Endothelial cell of umbilical vein (primary cell): ENCODE data around the gene ABAT. TPM values are rescaled to one million over a fixed set of nuclear protein-coding genes. Genes with fewer than 3 reads are reported as not detected.

ENCODE experiments used
- BruUV-seq: library from RNA; stranded (reverse); fragments of 400-500 nt; replicated peaks from 2 replicates; lab custom pipeline; 2021; lab: Mats Ljungman, UMichigan
- CTCF ChIA-PET: fragments of 300-600, 350-600 bp; sonication (Branson Sonifier 250); formaldehyde crosslinking; loops from one replicate; lab custom pipeline; 2021; ENCODE audit warnings: antibody characterized with exemption, inconsistent platforms; lab: Charles Lee
- POLR2A ChIA-PET: fragments of 300-600, 350-600 bp; sonication (Branson Sonifier 250); formaldehyde crosslinking; loops from one replicate; lab custom pipeline; 2021; ENCODE audit warnings: antibody characterized with exemption, inconsistent platforms; lab: Charles Lee
- DNase-seq: peaks from one replicate; pipeline ENCODE4 v3.0.0-alpha.2; 2011; ENCODE audit warnings: low read depth, low spot score
- FAIRE-seq: peaks from 2 replicates; lab custom pipeline; 2011; peaks lifted over from hg19 to GRCh38; lab: Jason Lieb, UNC
- H2AFZ ChIP-seq: 2 replicates; pipeline ENCODE4 v1.6.0; 2012; ENCODE audit warnings: low read depth, low read length, control low read depth, inconsistent platforms
- H3K27ac ChIP-seq: 2 replicates; pipeline ENCODE4 v1.5.1; 2011; ENCODE audit warnings: low read depth, mild to moderate bottlenecking, control low read depth, low read length, moderate library complexity; ENCODE audit not compliant: insufficient read depth
- H3K27me3 ChIP-seq, 2 experiments: 2 replicates each; pipeline versions ENCODE4 v1.6.0 to v1.6.1; 2011; ENCODE audit warnings: low read length in 2 of 2, mixed read lengths in 1 of 2; ENCODE audit not compliant: control insufficient read depth in 2 of 2, insufficient read depth in 2 of 2
- H3K36me3 ChIP-seq, 2 experiments: 2 replicates in 1 of 2; 3 replicates in 1 of 2; pipeline ENCODE4 v1.5.1; 2011; ENCODE audit warnings: low read length in 2 of 2, mild to moderate bottlenecking in 1 of 2, moderate library complexity in 1 of 2; ENCODE audit not compliant: control insufficient read depth in 2 of 2, insufficient read depth in 2 of 2; ENCODE audit errors: extremely low read depth in 1 of 2
- H3K4me1 ChIP-seq: 3 replicates; pipeline ENCODE4 v1.5.1; 2011; ENCODE audit warnings: mild to moderate bottlenecking, low read length; ENCODE audit not compliant: control insufficient read depth, insufficient read depth; ENCODE audit errors: extremely low read depth
- H3K4me2 ChIP-seq: 2 replicates; pipeline ENCODE4 v1.6.1; 2011; ENCODE audit warnings: low read length, control low read depth, mixed read lengths; ENCODE audit not compliant: insufficient read depth
- H3K4me3 ChIP-seq, 3 experiments: fragments of 200-600 bp in 1 of 3; sonication (generic), shearing (Covaris generic) in 1 of 3; replicated peaks in 1 of 3; 2 replicates each; pipeline ENCODE4 v1.5.1; 2011 to 2016; ENCODE audit warnings: control low read depth in 3 of 3, low read length in 3 of 3, mild to moderate bottlenecking in 2 of 3, inconsistent platforms in 1 of 3, low read depth in 1 of 3, moderate library complexity in 1 of 3; ENCODE audit not compliant: insufficient read depth in 1 of 3
- H3K79me2 ChIP-seq: 2 replicates; pipeline ENCODE4 v1.6.0; 2012; ENCODE audit warnings: low read length, inconsistent platforms; ENCODE audit not compliant: control insufficient read depth, insufficient read depth
- H3K9ac ChIP-seq: replicated peaks from 2 replicates; pipeline ENCODE3; 2011; ENCODE audit warnings: low read length, control low read depth; ENCODE audit not compliant: insufficient read depth; ENCODE audit errors: extremely low read depth
- H3K9me1 ChIP-seq: replicated peaks from 3 replicates; pipeline ENCODE4 v1.6.0; 2011; ENCODE audit warnings: mild to moderate bottlenecking, low read length; ENCODE audit not compliant: control insufficient read depth, insufficient read depth; ENCODE audit errors: extremely low read depth
- H3K9me3 ChIP-seq: replicated peaks from 2 replicates; pipeline ENCODE4 v1.5.1; 2012; ENCODE audit warnings: low read length, inconsistent platforms; ENCODE audit not compliant: control insufficient read depth, insufficient read depth
- H4K20me1 ChIP-seq: replicated peaks from 2 replicates; pipeline ENCODE3; 2011; ENCODE audit warnings: mild to moderate bottlenecking, low read length; ENCODE audit not compliant: control insufficient read depth, insufficient read depth; ENCODE audit errors: extremely low read depth
- EZH2 ChIP-seq: IDR thresholded peaks from 2 replicates; pipeline ENCODE4 v1.6.1; 2012; ENCODE audit warnings: borderline replicate concordance, low read depth, mild to moderate bottlenecking, moderate library complexity, low read length, inconsistent platforms; ENCODE audit not compliant: severe bottlenecking
- FOS ChIP-seq: IDR thresholded peaks from 2 replicates; pipeline ENCODE4 v1.6.1; 2011; ENCODE audit warnings: mild to moderate bottlenecking, low read length, moderate library complexity, borderline replicate concordance; ENCODE audit not compliant: insufficient read depth
- GATA2 ChIP-seq: IDR thresholded peaks from 2 replicates; pipeline ENCODE4 v1.7.0; 2011; ENCODE audit warnings: low read depth, mild to moderate bottlenecking, moderate library complexity, mixed read lengths, low read length; ENCODE audit not compliant: insufficient read length, insufficient read depth
- JUN ChIP-seq: IDR thresholded peaks from 2 replicates; pipeline ENCODE4 v1.6.1; 2011; ENCODE audit warnings: borderline replicate concordance, low read depth; ENCODE audit not compliant: insufficient read length, insufficient read depth
- MYC ChIP-seq: IDR thresholded peaks from one replicate; pipeline ENCODE4 v1.6.1; 2011; ENCODE audit warnings: mild to moderate bottlenecking, low read depth, low read length
- POLR2A ChIP-seq: IDR thresholded peaks from 2 replicates; pipeline ENCODE4 v1.6.1; 2012; ENCODE audit warnings: low read depth, mild to moderate bottlenecking, control low read depth, low read length
- POLR2AphosphoS5 ChIP-seq: IDR thresholded peaks from 2 replicates; pipeline ENCODE4 v1.6.1; 2012; ENCODE audit warnings: low read depth, mild to moderate bottlenecking, control low read depth, low read length, moderate library complexity; ENCODE audit not compliant: insufficient read depth
- dilution Hi-C: fragments of 300-500 bp; cut with MboI; formaldehyde crosslinking; loops from one replicate; pipeline ENCODE4 v1.15.0; 2019; ENCODE audit warnings: low sequenced_read_pairs; ENCODE audit not compliant: extremely low pct_ligation_motif_present
- intact Hi-C: fragments of 100-400 bp; cut with micrococcal nuclease; formaldehyde crosslinking; loops from one replicate; pipeline ENCODE4 v1.10.0; 2022
- polyA plus RNA-seq, 4 experiments: library from polyadenylated mRNA; depleted of rRNA in 3 of 4; stranded (reverse) in 3 of 4; unstranded in 1 of 4; fragments of >200 nt; gene quantifications; 2 replicates each; pipeline versions ENCODE4 v1.2.1 to v1.2.3, GENCODE V29; 2011 to 2012; ENCODE audit warnings: missing spikeins in 1 of 4
- total RNA-seq: library from RNA; stranded (reverse); gene quantifications from 2 replicates; pipeline ENCODE4 v1.2.3, GENCODE V29; 2021
- TF ChIP-seq, protein P1 (sequence below): IDR thresholded peaks from 2 replicates; pipeline ENCODE4 v1.6.1; 2011; ENCODE audit not compliant: insufficient read depth, insufficient read length
- TF ChIP-seq, protein P2 (sequence below), 2 donors: IDR thresholded peaks; 1 replicate in 1 of 2; 2 replicates in 1 of 2; pipeline ENCODE4 v1.5.1; 2011; ENCODE audit warnings: low read length in 2 of 2, mild to moderate bottlenecking in 2 of 2, moderate library complexity in 2 of 2, control low read depth in 1 of 2, inconsistent platforms in 1 of 2, low read depth in 1 of 2; ENCODE audit not compliant: insufficient read depth in 1 of 2; ENCODE audit errors: extremely low read depth in 1 of 2

The ABAT gene
- total and polyA plus RNA-seq, 2 donors (not counting 3 experiments of a cell fraction or from before 2014, with no cell fraction given): 1.3 to 1.4 TPM

DNA sequence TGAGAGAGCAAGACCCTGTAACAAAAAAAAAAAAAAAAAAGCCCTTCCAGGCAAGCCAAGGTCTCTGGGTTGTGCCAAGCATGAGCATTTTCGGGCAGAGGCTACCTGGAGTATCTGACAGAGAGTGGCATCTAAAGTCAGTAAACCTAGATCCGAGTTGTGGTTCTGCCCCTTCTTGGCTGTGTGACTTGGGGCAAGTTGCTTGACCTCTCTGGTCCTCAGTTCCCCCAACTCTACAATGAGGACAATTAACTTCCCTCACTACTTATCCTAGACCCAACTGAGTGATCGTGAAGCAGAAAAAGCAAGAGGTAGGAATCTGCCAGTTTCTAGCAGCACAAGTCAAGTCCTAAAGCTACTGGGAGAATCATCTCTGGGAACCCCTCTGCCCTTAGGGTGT is 88.7 kb downstream of the ABAT start:
- CTCF ChIA-PET: no interaction called here
- intact Hi-C loops: no loop called here

More for the DNA sequence above, 88.7 kb downstream of the ABAT start:
- Histone ChIP-seq H3K79me2 (no peaks in the 10 kb centered on the region), H3K9me3 (no peaks in the 10 kb centered on the region), H3K36me3 (no peaks in the 10 kb centered on the region), H3K9me1 (no peaks in the 10 kb centered on the region), H2AFZ (no peak overlapping the region), H3K4me3 (no peak overlapping the region), H3K4me1 (no peaks in the 10 kb centered on the region), H3K27me3 (no peaks in the 10 kb centered on the region), H4K20me1 (no peaks in the 10 kb centered on the region), H3K27ac (no peak overlapping the region), H3K4me2 (no peak overlapping the region), H3K9ac (no peak overlapping the region)
- TF ChIP-seq GATA2: no peak
- no peak for TF ChIP-seq JUN
- no peak for TF ChIP-seq POLR2A
- TF ChIP-seq, protein P1, sequence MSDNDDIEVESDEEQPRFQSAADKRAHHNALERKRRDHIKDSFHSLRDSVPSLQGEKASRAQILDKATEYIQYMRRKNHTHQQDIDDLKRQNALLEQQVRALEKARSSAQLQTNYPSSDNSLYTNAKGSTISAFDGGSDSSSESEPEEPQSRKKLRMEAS: no peak
- TF ChIP-seq, protein P2, sequence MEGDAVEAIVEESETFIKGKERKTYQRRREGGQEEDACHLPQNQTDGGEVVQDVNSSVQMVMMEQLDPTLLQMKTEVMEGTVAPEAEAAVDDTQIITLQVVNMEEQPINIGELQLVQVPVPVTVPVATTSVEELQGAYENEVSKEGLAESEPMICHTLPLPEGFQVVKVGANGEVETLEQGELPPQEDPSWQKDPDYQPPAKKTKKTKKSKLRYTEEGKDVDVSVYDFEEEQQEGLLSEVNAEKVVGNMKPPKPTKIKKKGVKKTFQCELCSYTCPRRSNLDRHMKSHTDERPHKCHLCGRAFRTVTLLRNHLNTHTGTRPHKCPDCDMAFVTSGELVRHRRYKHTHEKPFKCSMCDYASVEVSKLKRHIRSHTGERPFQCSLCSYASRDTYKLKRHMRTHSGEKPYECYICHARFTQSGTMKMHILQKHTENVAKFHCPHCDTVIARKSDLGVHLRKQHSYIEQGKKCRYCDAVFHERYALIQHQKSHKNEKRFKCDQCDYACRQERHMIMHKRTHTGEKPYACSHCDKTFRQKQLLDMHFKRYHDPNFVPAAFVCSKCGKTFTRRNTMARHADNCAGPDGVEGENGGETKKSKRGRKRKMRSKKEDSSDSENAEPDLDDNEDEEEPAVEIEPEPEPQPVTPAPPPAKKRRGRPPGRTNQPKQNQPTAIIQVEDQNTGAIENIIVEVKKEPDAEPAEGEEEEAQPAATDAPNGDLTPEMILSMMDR (IDR thresholded peaks at IDR 0.05; ENCODE audit: extremely low read depth in 1 of 2, insufficient read depth in 1 of 2, low read depth in 1 of 2, low read length in 2 of 2): no peak
- TF ChIP-seq MYC: no peak
- TF ChIP-seq FOS: no peak
- TF ChIP-seq EZH2: no peak
- TF ChIP-seq POLR2AphosphoS5: no peak
- no TSS peak for BruUV-seq
- DNase-seq (no peak), FAIRE-seq (no peak)
- POLR2A ChIA-PET: no interaction called here
- dilution Hi-C loops: no loop called here
